ENCODE measurements around the gene HOXB4.

DNA sequence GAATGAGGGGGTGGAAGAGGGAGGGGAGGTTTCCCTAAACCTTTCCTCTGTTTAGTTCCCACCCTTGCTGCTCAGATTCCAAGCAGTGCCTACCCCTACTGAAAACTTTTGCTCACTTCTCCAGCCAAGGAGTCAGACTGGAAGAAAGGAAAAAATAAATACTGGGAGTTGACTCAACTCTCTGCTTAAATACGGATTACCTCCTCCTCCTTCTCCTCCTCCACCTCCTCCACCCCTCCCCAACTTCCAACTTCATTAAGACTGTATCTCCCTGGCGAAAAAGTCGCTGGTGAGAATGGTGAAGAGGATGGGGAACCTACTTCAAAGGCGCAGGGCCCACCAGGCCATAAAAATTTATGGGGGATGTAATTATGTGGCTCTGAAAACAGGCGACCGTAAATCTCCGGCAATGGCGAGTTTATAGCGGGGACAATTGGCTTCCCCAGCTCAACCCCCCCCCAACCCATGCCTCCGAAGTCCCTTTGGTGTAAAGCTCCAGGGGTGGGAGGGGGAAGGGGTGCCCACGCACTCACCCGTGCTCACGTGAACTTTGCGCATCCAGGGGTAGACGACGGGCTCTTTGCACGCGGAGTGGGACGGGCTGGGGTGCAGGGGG, 712 bp downstream of the HOXB4 start:
- TF ChIP-seq RAD21 (IDR thresholded peaks at IDR 0.05; ENCODE audit: low read length) (no peak), SMC3 (IDR thresholded peaks at IDR 0.05; ENCODE audit: low read depth, low read length) (no peak), POLR2AphosphoS5 (IDR thresholded peaks at IDR 0.05; ENCODE audit: low read depth, low read length) (no peak), NRF1 (IDR thresholded peaks at IDR 0.05; ENCODE audit: low read depth, low read length) (no peak), EP300 (IDR thresholded peaks at IDR 0.05; ENCODE audit: borderline replicate concordance in 1 of 2, low read depth in 1 of 2, low read length in 1 of 2) (no peak)
- TF ChIP-seq, protein P1, sequence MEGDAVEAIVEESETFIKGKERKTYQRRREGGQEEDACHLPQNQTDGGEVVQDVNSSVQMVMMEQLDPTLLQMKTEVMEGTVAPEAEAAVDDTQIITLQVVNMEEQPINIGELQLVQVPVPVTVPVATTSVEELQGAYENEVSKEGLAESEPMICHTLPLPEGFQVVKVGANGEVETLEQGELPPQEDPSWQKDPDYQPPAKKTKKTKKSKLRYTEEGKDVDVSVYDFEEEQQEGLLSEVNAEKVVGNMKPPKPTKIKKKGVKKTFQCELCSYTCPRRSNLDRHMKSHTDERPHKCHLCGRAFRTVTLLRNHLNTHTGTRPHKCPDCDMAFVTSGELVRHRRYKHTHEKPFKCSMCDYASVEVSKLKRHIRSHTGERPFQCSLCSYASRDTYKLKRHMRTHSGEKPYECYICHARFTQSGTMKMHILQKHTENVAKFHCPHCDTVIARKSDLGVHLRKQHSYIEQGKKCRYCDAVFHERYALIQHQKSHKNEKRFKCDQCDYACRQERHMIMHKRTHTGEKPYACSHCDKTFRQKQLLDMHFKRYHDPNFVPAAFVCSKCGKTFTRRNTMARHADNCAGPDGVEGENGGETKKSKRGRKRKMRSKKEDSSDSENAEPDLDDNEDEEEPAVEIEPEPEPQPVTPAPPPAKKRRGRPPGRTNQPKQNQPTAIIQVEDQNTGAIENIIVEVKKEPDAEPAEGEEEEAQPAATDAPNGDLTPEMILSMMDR (IDR thresholded peaks at IDR 0.05): no peak

All from SK-N-SH (cell line).